GM10248 (cell line): ENCODE results near the gene SLX4IP.

ENCODE experiments used
- CTCF ChIA-PET: fragments of 300-600 bp; sonication (Branson Sonifier 250); formaldehyde crosslinking; extraction: SDS; loops from one replicate; lab custom pipeline; 2021; ENCODE audit warnings: antibody characterized with exemption; lab: Yijun Ruan, JAX
- POLR2A ChIA-PET: fragments of 350-650 bp; sonication (Branson Sonifier 250); formaldehyde crosslinking; extraction: SDS; loops from one replicate; lab custom pipeline; 2020; ENCODE audit warnings: antibody characterized with exemption; lab: Yijun Ruan, JAX
- DNase-seq: peaks from one replicate; pipeline ENCODE4 v3.0.0; 2012; ENCODE audit errors: extremely low spot score
- CTCF ChIP-seq: IDR thresholded peaks from 2 replicates; pipeline ENCODE4 v1.5.1; 2012; ENCODE audit warnings: mild to moderate bottlenecking, low read depth; ENCODE audit errors: extremely low read depth, missing control alignments, control extremely low read depth

SLX4IP gene

GRCh38 chr20:10591946-10592521 is 156.9 kb downstream of the SLX4IP start:
- no peak for TF ChIP-seq CTCF
- POLR2A ChIA-PET: no interaction called here
- DNase-seq: no peak
- CTCF ChIA-PET: interaction anchor here (0.9 kb wide), 1 partner anchor 80 kb away, joined by 3 read pairs; no protein-coding TSS in a partner anchor

- no peak for TF ChIP-seq CTCF
- no peak for DNase-seq
- CTCF ChIA-PET: interaction anchor here (1.1 to 2.1 kb wide), 3 partner anchors 10 to 38 kb away, joined by 3 to 7 read pairs (median 4); no protein-coding TSS in a partner anchor
- POLR2A ChIA-PET: no interaction called here
These were observed 159.3 kb downstream of the SLX4IP start for GRCh38 chr20:10594296-10594868.

GRCh38 chr20:10595266-10595665 is 160.2 kb downstream of the SLX4IP start:
- DNase-seq: no peak
- POLR2A ChIA-PET: no interaction called here
- CTCF ChIA-PET: interaction anchor here (0.7 to 2.0 kb wide), 3 partner anchors 19 to 119 kb away, joined by 3 to 4 read pairs (median 3); no protein-coding TSS in a partner anchor
- TF ChIP-seq CTCF: no peak

- DNase-seq: no peak
- ChIA-PET CTCF (interaction anchor here (1.1 to 2.0 kb wide), 7 partner anchors 9 to 22 kb away, joined by 3 to 5 read pairs (median 3); no protein-coding TSS in a partner anchor), POLR2A (no interaction called here)
- no peak for TF ChIP-seq CTCF
These were observed 160.9 kb downstream of the SLX4IP start for GRCh38 chr20:10595985-10596384.

GRCh38 chr20:10596710-10597121 is 161.6 kb downstream of the SLX4IP start:
- no peak for TF ChIP-seq CTCF
- POLR2A ChIA-PET: no interaction called here
- no peak for DNase-seq
- CTCF ChIA-PET: interaction anchor here (1.1 to 1.6 kb wide), 6 partner anchors 9 to 22 kb away, joined by 3 to 5 read pairs (median 3); no protein-coding TSS in a partner anchor

- ChIA-PET CTCF (interaction anchor here (1.5 kb wide), 1 partner anchor 27 kb away, joined by 3 read pairs; no protein-coding TSS in a partner anchor), POLR2A (no interaction called here)
- no peak for TF ChIP-seq CTCF
- DNase-seq: no peak
These were observed 162.5 kb downstream of the SLX4IP start for GRCh38 chr20:10597637-10598036.
